ENCODE data around the gene DPEP2NB. TPM values are rescaled to one million over a fixed set of nuclear protein-coding genes. Genes with fewer than 3 reads are reported as not detected.
A peak's percentile ranks its signal among the peaks of the same experiment; 100 is the strongest.

The DPEP2NB gene
- total and polyA plus RNA-seq, 7 donors: 0.05 TPM; not detected in 6

DNA sequence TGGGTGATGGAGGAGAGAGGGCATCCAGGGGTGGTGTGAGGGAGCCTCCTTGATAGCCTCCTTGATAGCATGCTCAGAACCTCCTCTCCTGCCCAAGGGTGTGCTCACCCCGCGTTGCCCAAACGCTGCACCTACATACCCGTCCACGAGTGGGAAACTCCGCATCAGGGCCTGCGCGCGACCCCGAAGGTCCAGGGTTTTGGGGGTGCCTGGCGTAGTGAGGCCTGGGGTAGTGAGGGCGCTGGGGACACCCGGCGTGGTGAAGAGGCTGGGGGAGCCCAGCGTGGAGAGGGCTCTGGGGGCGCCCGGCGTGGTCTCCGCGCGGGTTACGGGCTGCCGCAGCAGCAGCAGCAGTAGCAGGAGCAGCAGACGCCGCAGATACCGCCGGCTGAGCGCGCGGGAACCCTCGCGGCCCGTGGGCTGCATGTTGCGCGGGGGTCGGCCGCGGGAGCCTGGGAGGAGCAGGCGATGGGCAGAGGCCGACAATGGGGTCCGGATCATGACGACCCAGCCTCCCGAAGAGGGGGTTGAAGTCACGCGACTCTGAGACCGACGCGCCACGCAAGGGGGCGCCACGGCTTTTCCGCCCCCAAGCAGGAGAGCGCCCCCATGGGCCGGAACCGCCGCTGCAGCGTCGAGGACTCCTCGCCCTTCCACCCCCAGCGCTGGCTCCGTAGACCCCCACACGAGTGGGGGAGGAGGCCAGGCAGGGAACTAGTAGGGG is 35.6 kb downstream of the DPEP2NB start, which contains the start of gene DPEP3:
TSS of gene DPEP3 (minus strand) at position 545 of the 724 bp plus-strand sequence. CDS start at position 426, 119 bp downstream.
- Histone ChIP-seq H3K27me3 (ENCODE audit: insufficient read depth in 3 of 3, low read length in 2 of 3) (no peaks in the 10 kb centered on the region), H3K27ac (no peak within 1 kb of the TSS), H3K9me3 (no peaks in the 10 kb centered on the region), H3K4me3 (no peak within 1 kb of the TSS), H3K4me1 (peaks cover 19% of the 10 kb centered on the region), H3K36me3 (ENCODE audit: insufficient read depth in 1 of 2, low read depth in 1 of 2) (no peaks in the 10 kb centered on the region)
- intact Hi-C loops (cut with DNase I): no loop called here
- TF ChIP-seq, protein P1, sequence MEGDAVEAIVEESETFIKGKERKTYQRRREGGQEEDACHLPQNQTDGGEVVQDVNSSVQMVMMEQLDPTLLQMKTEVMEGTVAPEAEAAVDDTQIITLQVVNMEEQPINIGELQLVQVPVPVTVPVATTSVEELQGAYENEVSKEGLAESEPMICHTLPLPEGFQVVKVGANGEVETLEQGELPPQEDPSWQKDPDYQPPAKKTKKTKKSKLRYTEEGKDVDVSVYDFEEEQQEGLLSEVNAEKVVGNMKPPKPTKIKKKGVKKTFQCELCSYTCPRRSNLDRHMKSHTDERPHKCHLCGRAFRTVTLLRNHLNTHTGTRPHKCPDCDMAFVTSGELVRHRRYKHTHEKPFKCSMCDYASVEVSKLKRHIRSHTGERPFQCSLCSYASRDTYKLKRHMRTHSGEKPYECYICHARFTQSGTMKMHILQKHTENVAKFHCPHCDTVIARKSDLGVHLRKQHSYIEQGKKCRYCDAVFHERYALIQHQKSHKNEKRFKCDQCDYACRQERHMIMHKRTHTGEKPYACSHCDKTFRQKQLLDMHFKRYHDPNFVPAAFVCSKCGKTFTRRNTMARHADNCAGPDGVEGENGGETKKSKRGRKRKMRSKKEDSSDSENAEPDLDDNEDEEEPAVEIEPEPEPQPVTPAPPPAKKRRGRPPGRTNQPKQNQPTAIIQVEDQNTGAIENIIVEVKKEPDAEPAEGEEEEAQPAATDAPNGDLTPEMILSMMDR (IDR thresholded peaks at IDR 0.05): no peak
- ATAC-seq (peak in 2 of 4 donors; percentile 18 to 21), DNase-seq (no peak)
- 66 to 73% (median 66%) methylated on average over 48 to 62 of the region's 62 CpGs for WGBS, 3 donors

GRCh38 chr16:67977469-67978227 is 38.1 kb downstream of the DPEP2NB start:
- Histone ChIP-seq H3K4me1 (no peaks in the 10 kb centered on the region), H3K4me3 (no peak overlapping the region), H3K27ac (no peak overlapping the region), H3K9me3 (no peaks in the 10 kb centered on the region), H3K27me3 (ENCODE audit: insufficient read depth in 3 of 3, low read length in 2 of 3) (no peaks in the 10 kb centered on the region), H3K36me3 (ENCODE audit: insufficient read depth in 1 of 2, low read depth in 1 of 2) (no peaks in the 10 kb centered on the region)
- TF ChIP-seq, protein P1 (IDR thresholded peaks at IDR 0.05): no peak
- ATAC-seq (no peak), DNase-seq (no peak)
- WGBS, 3 donors: 86 to 91% (median 87%) methylated on average over 9 of the region's 9 CpGs
- intact Hi-C loops (cut with DNase I): no loop called here

GRCh38 chr16:67977005-67977404 is 38.7 kb downstream of the DPEP2NB start:
- intact Hi-C loops (cut with DNase I): no loop called here
- WGBS, 3 donors: 52 to 58% (median 54%) methylated on average over 5 of the region's 5 CpGs
- Histone ChIP-seq H3K9me3 (no peaks in the 10 kb centered on the region), H3K4me1 (no peaks in the 10 kb centered on the region), H3K27me3 (ENCODE audit: insufficient read depth in 3 of 3, low read length in 2 of 3) (no peaks in the 10 kb centered on the region), H3K36me3 (ENCODE audit: insufficient read depth in 1 of 2, low read depth in 1 of 2) (no peaks in the 10 kb centered on the region), H3K4me3 (no peak overlapping the region), H3K27ac (no peak overlapping the region)
- TF ChIP-seq, protein P1 (IDR thresholded peaks at IDR 0.05): no peak
- DNase-seq: no peak
- ATAC-seq: peak in 2 of 4 donors; percentile 26 to 62

- H3K27me3 ChIP-seq (ENCODE audit: insufficient read depth in 3 of 3, low read length in 2 of 3): no peaks in the 10 kb centered on the region
- DNase-seq: no peak
- no peak overlapping the region for H3K27ac ChIP-seq
- intact Hi-C loops (cut with DNase I): no loop called here
- H3K9me3 ChIP-seq: no peaks in the 10 kb centered on the region
- no peaks in the 10 kb centered on the region for H3K4me1 ChIP-seq
- H3K36me3 ChIP-seq (ENCODE audit: insufficient read depth in 1 of 2, low read depth in 1 of 2): no peaks in the 10 kb centered on the region
- TF ChIP-seq, protein P1 (IDR thresholded peaks at IDR 0.05): no peak
- WGBS, 3 donors: 69 to 75% (median 69%) methylated on average over 2 of the region's 2 CpGs
- no peak for ATAC-seq
- no peak overlapping the region for H3K4me3 ChIP-seq
Measured at GRCh38 chr16:67976205-67976604, 39.5 kb downstream of the DPEP2NB start.

Data from psoas muscle (tissue), 8 donors.